ENCODE measurements around the gene ARHGAP20.

DNA sequence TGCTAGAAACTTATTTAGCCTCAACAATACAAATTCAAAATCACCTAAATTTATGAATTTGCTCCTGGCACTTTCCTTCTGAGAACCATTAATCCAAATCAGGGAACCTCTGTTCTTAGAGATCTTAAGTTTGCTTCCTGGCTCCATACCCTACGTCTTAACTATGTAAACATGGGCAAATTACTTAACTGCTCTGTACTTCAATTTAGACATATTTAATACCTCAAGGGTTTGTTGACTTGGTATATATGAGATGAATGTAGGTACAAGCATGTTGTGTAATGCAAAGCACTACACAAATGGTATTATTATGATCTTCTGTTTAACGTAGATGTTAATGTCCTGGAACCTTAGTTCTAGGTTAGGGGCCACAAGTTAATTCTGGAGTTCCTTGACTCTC, 22.6 kb upstream of the ARHGAP20 start:
- TF ChIP-seq, protein P1, sequence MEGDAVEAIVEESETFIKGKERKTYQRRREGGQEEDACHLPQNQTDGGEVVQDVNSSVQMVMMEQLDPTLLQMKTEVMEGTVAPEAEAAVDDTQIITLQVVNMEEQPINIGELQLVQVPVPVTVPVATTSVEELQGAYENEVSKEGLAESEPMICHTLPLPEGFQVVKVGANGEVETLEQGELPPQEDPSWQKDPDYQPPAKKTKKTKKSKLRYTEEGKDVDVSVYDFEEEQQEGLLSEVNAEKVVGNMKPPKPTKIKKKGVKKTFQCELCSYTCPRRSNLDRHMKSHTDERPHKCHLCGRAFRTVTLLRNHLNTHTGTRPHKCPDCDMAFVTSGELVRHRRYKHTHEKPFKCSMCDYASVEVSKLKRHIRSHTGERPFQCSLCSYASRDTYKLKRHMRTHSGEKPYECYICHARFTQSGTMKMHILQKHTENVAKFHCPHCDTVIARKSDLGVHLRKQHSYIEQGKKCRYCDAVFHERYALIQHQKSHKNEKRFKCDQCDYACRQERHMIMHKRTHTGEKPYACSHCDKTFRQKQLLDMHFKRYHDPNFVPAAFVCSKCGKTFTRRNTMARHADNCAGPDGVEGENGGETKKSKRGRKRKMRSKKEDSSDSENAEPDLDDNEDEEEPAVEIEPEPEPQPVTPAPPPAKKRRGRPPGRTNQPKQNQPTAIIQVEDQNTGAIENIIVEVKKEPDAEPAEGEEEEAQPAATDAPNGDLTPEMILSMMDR (IDR thresholded peaks at IDR 0.05 in 4 of 5, conservative IDR thresholded peaks at IDR 0.05 in 1 of 5): no peak
- no peak for TF ChIP-seq POLR2A (IDR thresholded peaks at IDR 0.05)
